ENCODE measurements around the gene MRM3. TPM values are rescaled to one million over a fixed set of nuclear protein-coding genes. Genes with fewer than 3 reads are reported as not detected.
"Not testable (repeated sequence)": the region's sequence is repeated elsewhere in the genome, so short reads cannot be mapped to it uniquely, and the experiment has no call there.

The MRM3 gene
- total and polyA plus RNA-seq, 4 donors = 8.5 to 17.5 (median 15.4) TPM

DNA sequence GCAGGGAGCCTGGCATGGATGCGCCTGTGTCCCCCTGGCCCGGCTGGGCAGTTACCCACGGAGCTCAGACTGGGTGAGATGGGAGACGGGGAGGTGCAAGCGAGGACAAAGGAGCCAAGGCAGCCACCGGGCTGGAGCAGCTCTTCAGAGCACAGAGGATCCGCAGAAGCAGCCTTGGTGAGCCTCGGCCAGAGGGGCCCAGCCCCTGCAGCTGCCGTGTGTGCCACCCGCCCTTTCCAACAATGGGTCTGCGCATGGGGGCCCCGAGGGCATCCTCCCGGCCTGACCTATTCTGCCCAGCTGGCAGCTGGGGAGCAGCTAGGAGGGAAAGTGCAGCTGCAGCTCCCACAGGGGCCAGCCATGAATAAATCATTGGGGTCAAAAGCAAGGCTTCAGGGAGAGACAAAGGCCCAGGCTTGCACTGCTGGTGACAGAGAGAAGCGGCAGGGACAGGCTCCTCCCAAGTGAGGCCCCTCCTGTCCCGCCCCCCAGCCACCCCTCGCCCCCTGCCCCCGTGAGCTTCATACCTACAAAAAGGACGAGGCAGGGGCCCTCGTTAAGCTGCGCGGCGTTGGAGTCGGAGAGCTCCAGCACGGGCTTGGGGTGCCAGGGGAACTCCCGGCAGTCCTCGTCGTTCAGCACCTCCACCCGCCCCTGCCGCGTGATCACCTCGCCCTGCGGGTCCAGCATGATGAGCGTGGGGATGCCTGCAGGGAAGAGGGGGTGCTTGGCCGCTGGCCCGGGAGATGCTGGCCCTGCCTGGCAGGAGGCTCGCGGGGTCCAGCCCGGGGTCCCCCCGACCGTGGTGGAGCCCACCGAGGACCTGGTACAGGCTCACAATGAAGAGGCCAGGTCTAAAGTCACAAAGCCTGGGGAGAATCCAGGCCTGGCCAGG, 22.6 kb downstream of the MRM3 start:
- no peak for TF ChIP-seq FOXA1 (IDR thresholded peaks at IDR 0.05)
- no peak for TF ChIP-seq RAD21 (IDR thresholded peaks at IDR 0.05)
- TF ChIP-seq FOXA2 (IDR thresholded peaks at IDR 0.05) = no peak
- no peak for TF ChIP-seq GABPA (IDR thresholded peaks at IDR 0.05 in 1 of 2, conservative IDR thresholded peaks at IDR 0.05 in 1 of 2)
- no peak for TF ChIP-seq HNF4A (conservative IDR thresholded peaks at IDR 0.05)
- TF ChIP-seq, protein P1, sequence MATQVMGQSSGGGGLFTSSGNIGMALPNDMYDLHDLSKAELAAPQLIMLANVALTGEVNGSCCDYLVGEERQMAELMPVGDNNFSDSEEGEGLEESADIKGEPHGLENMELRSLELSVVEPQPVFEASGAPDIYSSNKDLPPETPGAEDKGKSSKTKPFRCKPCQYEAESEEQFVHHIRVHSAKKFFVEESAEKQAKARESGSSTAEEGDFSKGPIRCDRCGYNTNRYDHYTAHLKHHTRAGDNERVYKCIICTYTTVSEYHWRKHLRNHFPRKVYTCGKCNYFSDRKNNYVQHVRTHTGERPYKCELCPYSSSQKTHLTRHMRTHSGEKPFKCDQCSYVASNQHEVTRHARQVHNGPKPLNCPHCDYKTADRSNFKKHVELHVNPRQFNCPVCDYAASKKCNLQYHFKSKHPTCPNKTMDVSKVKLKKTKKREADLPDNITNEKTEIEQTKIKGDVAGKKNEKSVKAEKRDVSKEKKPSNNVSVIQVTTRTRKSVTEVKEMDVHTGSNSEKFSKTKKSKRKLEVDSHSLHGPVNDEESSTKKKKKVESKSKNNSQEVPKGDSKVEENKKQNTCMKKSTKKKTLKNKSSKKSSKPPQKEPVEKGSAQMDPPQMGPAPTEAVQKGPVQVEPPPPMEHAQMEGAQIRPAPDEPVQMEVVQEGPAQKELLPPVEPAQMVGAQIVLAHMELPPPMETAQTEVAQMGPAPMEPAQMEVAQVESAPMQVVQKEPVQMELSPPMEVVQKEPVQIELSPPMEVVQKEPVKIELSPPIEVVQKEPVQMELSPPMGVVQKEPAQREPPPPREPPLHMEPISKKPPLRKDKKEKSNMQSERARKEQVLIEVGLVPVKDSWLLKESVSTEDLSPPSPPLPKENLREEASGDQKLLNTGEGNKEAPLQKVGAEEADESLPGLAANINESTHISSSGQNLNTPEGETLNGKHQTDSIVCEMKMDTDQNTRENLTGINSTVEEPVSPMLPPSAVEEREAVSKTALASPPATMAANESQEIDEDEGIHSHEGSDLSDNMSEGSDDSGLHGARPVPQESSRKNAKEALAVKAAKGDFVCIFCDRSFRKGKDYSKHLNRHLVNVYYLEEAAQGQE (IDR thresholded peaks at IDR 0.05) = no peak
- no peak for TF ChIP-seq MAX (IDR thresholded peaks at IDR 0.05)
- TF ChIP-seq JUND (IDR thresholded peaks at IDR 0.05) = no peak
- TF ChIP-seq EGR1 (IDR thresholded peaks at IDR 0.05; ENCODE audit: low read depth in 2 of 2) = no peak
- TF ChIP-seq ATF3 (IDR thresholded peaks at IDR 0.05) = no peak
- TF ChIP-seq RXRA (IDR thresholded peaks at IDR 0.05) = no peak
- TF ChIP-seq CTCF (IDR thresholded peaks at IDR 0.05; ENCODE audit: low read depth, low read length, missing input control) = no peak
- Histone ChIP-seq H3K27ac (ENCODE audit: low read depth in 1 of 2, low read length in 2 of 2) (no peak overlapping the region), H3K36me3 (ENCODE audit: control insufficient read depth in 4 of 4, insufficient read depth in 3 of 4, low read depth in 1 of 4, low read length in 3 of 4) (no peaks in the 10 kb centered on the region), H3K27me3 (ENCODE audit: control insufficient read depth in 4 of 4, insufficient read depth in 4 of 4, low read length in 3 of 4) (no peaks in the 10 kb centered on the region), H3K4me1 (ENCODE audit: control insufficient read depth in 4 of 4, insufficient read depth in 4 of 4, low read length in 3 of 4) (no peaks in the 10 kb centered on the region), H3K9me3 (ENCODE audit: control insufficient read depth in 4 of 4, low read length in 3 of 4) (no peaks in the 10 kb centered on the region), H3K4me3 (ENCODE audit: low read depth in 1 of 3, low read length in 3 of 3) (no peak overlapping the region), H3K9ac (ENCODE audit: low read depth in 1 of 2, low read length in 2 of 2) (no peak overlapping the region)
- DNase-seq (ENCODE audit: low spot score) = no peak
- WGBS = 91% methylated on average over 41 of the region's 41 CpGs

DNA sequence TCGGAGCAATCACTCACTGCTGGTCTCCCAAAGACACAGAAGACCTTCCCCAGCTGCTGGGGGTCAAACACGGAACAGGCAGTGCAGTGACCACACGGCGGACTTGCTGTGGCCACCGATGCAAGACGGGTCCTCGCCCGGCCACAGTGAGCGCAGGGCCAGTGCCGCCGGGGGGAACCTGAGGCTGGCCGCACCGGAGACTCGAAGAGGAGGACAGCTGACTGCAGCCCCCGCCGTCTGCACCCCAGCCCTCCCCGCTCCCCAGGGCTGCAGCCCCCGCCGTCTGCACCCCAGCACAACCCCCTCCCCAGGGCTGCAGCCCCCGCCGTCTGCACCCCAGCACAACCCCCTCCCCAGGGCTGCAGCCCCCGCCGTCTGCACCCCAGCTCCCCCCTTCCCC, 23.7 kb downstream of the MRM3 start:
- not testable (repeated sequence) for H3K4me3 ChIP-seq (ENCODE audit: low read depth in 1 of 3, low read length in 3 of 3); H3K27ac ChIP-seq (ENCODE audit: low read depth in 1 of 2, low read length in 2 of 2); H3K9me3 ChIP-seq (ENCODE audit: control insufficient read depth in 4 of 4, low read length in 3 of 4); DNase-seq (ENCODE audit: low spot score); H3K4me1 ChIP-seq (ENCODE audit: control insufficient read depth in 4 of 4, insufficient read depth in 4 of 4, low read length in 3 of 4); H3K27me3 ChIP-seq (ENCODE audit: control insufficient read depth in 4 of 4, insufficient read depth in 4 of 4, low read length in 3 of 4); H3K9ac ChIP-seq (ENCODE audit: low read depth in 1 of 2, low read length in 2 of 2); H3K36me3 ChIP-seq (ENCODE audit: control insufficient read depth in 4 of 4, insufficient read depth in 3 of 4, low read depth in 1 of 4, low read length in 3 of 4)
- 91% methylated on average over 23 of the region's 23 CpGs for WGBS

Measured in liver (tissue), 9 donors.